Activated naive CD4-positive, alpha-beta T cell treated with anti-CD3 and anti-CD28 coated beads, Interleukin-2, amount 50 U/mL, for 16 hours (primary cell): Measurements from ENCODE around the gene SETMAR.
A peak's percentile ranks its signal among the peaks of the same experiment; 100 is the strongest.
"Not testable (repeated sequence)": the region's sequence is repeated elsewhere in the genome, so short reads cannot be mapped to it uniquely, and the experiment has no call there.

Experiments
- DNase-seq: peaks from one replicate; pipeline ENCODE4 v3.0.0-alpha.2; 2020

Gene SETMAR

GRCh38 chr3:4303187-4304123, at the start of gene SETMAR:
Gene SETMAR (plus strand): TSS chr3:4303369. CDS start chr3:4303371, 2 bp downstream.
- peak; percentile 86 for DNase-seq

- no peak for DNase-seq
Observed at GRCh38 chr3:4261406-4261805, 41.8 kb upstream of the SETMAR start.

- no peak for DNase-seq
Observed at GRCh38 chr3:4264040-4264439, 39.1 kb upstream of the SETMAR start.

GRCh38 chr3:4270720-4271119, 32.4 kb upstream of the SETMAR start:
- no peak for DNase-seq

- no peak for DNase-seq
Observed at GRCh38 chr3:4271834-4272233, 31.3 kb upstream of the SETMAR start.

GRCh38 chr3:4279516-4280105, 23.6 kb upstream of the SETMAR start:
- no peak for DNase-seq

GRCh38 chr3:4281991-4282390, 21.2 kb upstream of the SETMAR start:
- DNase-seq = no peak

- DNase-seq = no peak
Observed at GRCh38 chr3:4284865-4285264, 18.3 kb upstream of the SETMAR start.

- no peak for DNase-seq
Observed at GRCh38 chr3:4289044-4289443, 14.1 kb upstream of the SETMAR start.

GRCh38 chr3:4290272-4290893, 12.8 kb upstream of the SETMAR start:
- DNase-seq = peak; percentile 14

- DNase-seq = no peak
Observed at GRCh38 chr3:4292301-4292700, 10.9 kb upstream of the SETMAR start.

GRCh38 chr3:4294616-4295327, 8.4 kb upstream of the SETMAR start:
- DNase-seq = no peak

GRCh38 chr3:4296454-4296853, 6.7 kb upstream of the SETMAR start:
- not testable (repeated sequence) for DNase-seq

GRCh38 chr3:4297486-4297885, 5.7 kb upstream of the SETMAR start:
- no peak for DNase-seq

- DNase-seq = peak; percentile 13
Observed at GRCh38 chr3:4302747-4303146, 422 bp upstream of the SETMAR start.

GRCh38 chr3:4305210-4305609, 2.0 kb downstream of the SETMAR start:
- DNase-seq = not testable (repeated sequence)

GRCh38 chr3:4306091-4306490, 2.9 kb downstream of the SETMAR start:
- no peak for DNase-seq

GRCh38 chr3:4306860-4307259, 3.7 kb downstream of the SETMAR start:
- no peak for DNase-seq

GRCh38 chr3:4309491-4310128, 6.4 kb downstream of the SETMAR start:
- DNase-seq = no peak

GRCh38 chr3:4310971-4311370, 7.8 kb downstream of the SETMAR start:
- DNase-seq = no peak

- DNase-seq = no peak
Observed at GRCh38 chr3:4311496-4311895, 8.3 kb downstream of the SETMAR start.

GRCh38 chr3:4313606-4314293, 10.6 kb downstream of the SETMAR start:
- DNase-seq = no peak
